D721Med (cell line): ENCODE results near the gene GMDS.

Experiments used
- DNase-seq: peaks from one replicate; pipeline ENCODE4 v3.0.0; 2011; ENCODE audit warnings: low spot score; ENCODE audit not compliant: insufficient read length
- FAIRE-seq: peaks from 2 replicates; lab custom pipeline; 2011; peaks lifted over from hg19 to GRCh38; lab: Jason Lieb, UNC
- CTCF ChIP-seq: IDR thresholded peaks from 2 replicates; pipeline ENCODE4 v1.5.1; 2012; ENCODE audit warnings: mild to moderate bottlenecking, control low read depth; ENCODE audit not compliant: insufficient read depth; ENCODE audit errors: missing control alignments

The GMDS gene

GRCh38 chr6:1819007-1819406 is 426.4 kb downstream of the GMDS start:
- TF ChIP-seq CTCF: no peak
- DNase-seq (no peak), FAIRE-seq (no peak)

GRCh38 chr6:1817033-1817761 is 428.2 kb downstream of the GMDS start:
- DNase-seq: no peak
- FAIRE-seq: no peak
- TF ChIP-seq CTCF: no peak

- TF ChIP-seq CTCF: no peak
- DNase-seq (no peak), FAIRE-seq (no peak)
Measured at GRCh38 chr6:1815827-1816452, 429.5 kb downstream of the GMDS start.

- FAIRE-seq (no peak), DNase-seq (no peak)
- TF ChIP-seq CTCF: no peak
Measured at GRCh38 chr6:1814279-1814678, 431.1 kb downstream of the GMDS start.

- no peak for FAIRE-seq
- no peak for TF ChIP-seq CTCF
- DNase-seq: no peak
Measured at GRCh38 chr6:1812487-1812886, 432.9 kb downstream of the GMDS start.

- TF ChIP-seq CTCF: no peak
- FAIRE-seq: no peak
- DNase-seq: no peak
Measured at GRCh38 chr6:1812034-1812433, 433.4 kb downstream of the GMDS start.

GRCh38 chr6:1810880-1811279 is 434.5 kb downstream of the GMDS start:
- no peak for FAIRE-seq

More at GRCh38 chr6:1810880-1811279, 434.5 kb downstream of the GMDS start:
- no peak for DNase-seq
- no peak for TF ChIP-seq CTCF
